Upper lobe of left lung (tissue), 4 donors: ENCODE measurements around the gene ZC3H18.

Experiments used
- POLR2AphosphoS5 ChIP-seq, 2 donors: sonication (generic); formaldehyde crosslinking; IDR thresholded peaks; one replicate each; pipeline ENCODE4 v1.5.1; 2017; ENCODE audit warnings: antibody characterized with exemption in 2 of 2
- TF ChIP-seq, protein P1 (sequence below), 6 experiments: fragments of 450-650 bp in 4 of 6; fragments of 200-600 bp in 2 of 6; sonication (generic) in 2 of 6; IDR thresholded peaks; one replicate each; pipeline ENCODE4 v1.5.1; 2016 to 2019; ENCODE audit warnings: antibody characterized with exemption in 6 of 6

DNA sequence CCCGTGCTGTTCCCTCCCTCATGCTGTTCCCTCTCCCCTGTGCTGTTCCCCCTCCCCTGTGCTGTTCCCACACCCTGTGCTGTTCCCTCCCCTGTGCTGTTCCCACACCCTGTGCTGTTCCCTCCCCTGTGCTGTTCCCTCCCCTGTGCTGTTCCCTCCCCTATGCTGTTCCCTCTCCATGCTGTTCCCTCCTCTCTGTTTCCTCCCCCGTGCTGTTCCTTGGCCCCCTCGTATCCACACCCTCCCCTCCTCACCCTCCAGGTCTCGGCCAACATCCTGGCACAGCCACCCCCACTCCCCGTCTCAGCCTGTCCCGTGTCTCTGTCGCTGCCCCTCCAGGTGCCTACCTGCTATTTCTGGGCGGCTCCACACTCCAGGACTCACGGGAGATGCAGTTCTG lies 48.5 kb upstream of the ZC3H18 start:
- TF ChIP-seq, protein P1, sequence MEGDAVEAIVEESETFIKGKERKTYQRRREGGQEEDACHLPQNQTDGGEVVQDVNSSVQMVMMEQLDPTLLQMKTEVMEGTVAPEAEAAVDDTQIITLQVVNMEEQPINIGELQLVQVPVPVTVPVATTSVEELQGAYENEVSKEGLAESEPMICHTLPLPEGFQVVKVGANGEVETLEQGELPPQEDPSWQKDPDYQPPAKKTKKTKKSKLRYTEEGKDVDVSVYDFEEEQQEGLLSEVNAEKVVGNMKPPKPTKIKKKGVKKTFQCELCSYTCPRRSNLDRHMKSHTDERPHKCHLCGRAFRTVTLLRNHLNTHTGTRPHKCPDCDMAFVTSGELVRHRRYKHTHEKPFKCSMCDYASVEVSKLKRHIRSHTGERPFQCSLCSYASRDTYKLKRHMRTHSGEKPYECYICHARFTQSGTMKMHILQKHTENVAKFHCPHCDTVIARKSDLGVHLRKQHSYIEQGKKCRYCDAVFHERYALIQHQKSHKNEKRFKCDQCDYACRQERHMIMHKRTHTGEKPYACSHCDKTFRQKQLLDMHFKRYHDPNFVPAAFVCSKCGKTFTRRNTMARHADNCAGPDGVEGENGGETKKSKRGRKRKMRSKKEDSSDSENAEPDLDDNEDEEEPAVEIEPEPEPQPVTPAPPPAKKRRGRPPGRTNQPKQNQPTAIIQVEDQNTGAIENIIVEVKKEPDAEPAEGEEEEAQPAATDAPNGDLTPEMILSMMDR (IDR thresholded peaks at IDR 0.05): no peak
- no peak for TF ChIP-seq POLR2AphosphoS5 (IDR thresholded peaks at IDR 0.05)
